HCT116 (cell line): ENCODE data around the gene ZNF627. TPM values are rescaled to one million over a fixed set of nuclear protein-coding genes. Genes with fewer than 3 reads are reported as not detected.

Experiments
- ATAC-seq: fragments of 200-7000 bp; cut with Tn5 transposase; 2 replicates; pipeline ENCODE4 v1.9.1; 2020; ENCODE audit warnings: mild to moderate bottlenecking, moderate library complexity
- BruUV-seq: library from RNA; stranded (reverse); fragments of 400-500 nt; replicated peaks from 2 replicates; lab custom pipeline; 2021; lab: Mats Ljungman, UMichigan
- CTCF ChIA-PET: fragments of 300-600 bp; sonication (Branson Sonifier 250); formaldehyde crosslinking; loops from one replicate; lab custom pipeline; 2021; ENCODE audit warnings: antibody characterized with exemption; lab: Charles Lee
- POLR2A ChIA-PET: fragments of 300-600, 350-600 bp; sonication (Branson Sonifier 250); formaldehyde crosslinking; loops from one replicate; lab custom pipeline; 2021; ENCODE audit warnings: antibody characterized with exemption; lab: Charles Lee
- RAD21 ChIA-PET, 2 experiments: fragments of 300-600 bp; sonication (Branson Sonifier 250); formaldehyde crosslinking; loops; one replicate each; lab custom pipeline; 2023; ENCODE audit warnings: low total read pairs in 2 of 2; ENCODE audit not compliant: uncharacterized antibody in 2 of 2, unreplicated experiment in 2 of 2, low non-redundant PET in 1 of 2; lab: Charles Lee
- DNase-seq: peaks from one replicate; pipeline ENCODE4 v3.0.0-alpha.2; 2010; ENCODE audit warnings: low read depth, low spot score
- H2AFZ ChIP-seq: fragments of 200-600 bp; shearing (Covaris generic), sonication (generic); 2 replicates; pipeline ENCODE4 v1.6.1; 2017; ENCODE audit warnings: low read depth, mixed run types, mixed read lengths, antibody characterized with exemption, low read length; ENCODE audit not compliant: poor library complexity, severe bottlenecking
- H3K27ac ChIP-seq: 2 replicates; pipeline ENCODE4 v1.5.1; 2012; ENCODE audit warnings: low read depth, low read length
- H3K27me3 ChIP-seq: fragments of 200-600 bp; sonication (generic); 2 replicates; pipeline ENCODE4 v1.6.1; 2016; ENCODE audit warnings: mixed run types, low read length, mixed read lengths; ENCODE audit not compliant: insufficient read depth
- H3K36me3 ChIP-seq, 2 experiments: fragments of 200-500 bp in 1 of 2; fragments of 200-600 bp in 1 of 2; sonication (Bioruptor generic) in 1 of 2; sonication (generic) in 1 of 2; 2 replicates each; pipeline versions ENCODE4 v1.5.1 to v1.6.1; 2014 to 2016; ENCODE audit warnings: low read length in 2 of 2, inconsistent platforms in 1 of 2, mixed read lengths in 1 of 2, mixed run types in 1 of 2; ENCODE audit not compliant: insufficient read depth in 2 of 2, control insufficient read depth in 1 of 2
- H3K4me1 ChIP-seq, 2 experiments: fragments of 200-600 bp in 1 of 2; sonication (generic) in 1 of 2; 2 replicates each; pipeline versions ENCODE4 v1.5.1 to v1.6.1; 2012 to 2017; ENCODE audit warnings: low read length in 2 of 2, inconsistent platforms in 1 of 2, mild to moderate bottlenecking in 1 of 2, mixed read lengths in 1 of 2, mixed run types in 1 of 2, moderate library complexity in 1 of 2; ENCODE audit not compliant: insufficient read depth in 2 of 2, control insufficient read depth in 1 of 2
- H3K4me2 ChIP-seq: fragments of 200-600 bp; sonication (generic); 2 replicates; pipeline ENCODE4 v1.6.1; 2017; ENCODE audit warnings: mixed run types, low read length, mixed read lengths
- H3K4me3 ChIP-seq, 2 experiments: fragments of 200-600 bp in 1 of 2; sonication (generic) in 1 of 2; replicated peaks in 1 of 2; 2 replicates each; pipeline ENCODE4 v1.5.1; 2011 to 2016; ENCODE audit warnings: low read length in 2 of 2, control low read depth in 1 of 2, low read depth in 1 of 2, mild to moderate bottlenecking in 1 of 2, mixed read lengths in 1 of 2, mixed run types in 1 of 2
- H3K79me2 ChIP-seq: fragments of 200-600 bp; sonication (generic); 2 replicates; pipeline ENCODE4 v1.6.1; 2017; ENCODE audit warnings: mild to moderate bottlenecking, mixed run types, low read length, moderate library complexity, mixed read lengths; ENCODE audit not compliant: insufficient read depth
- H3K9ac ChIP-seq: fragments of 200-600 bp; sonication (generic); 2 replicates; pipeline ENCODE4 v1.6.1; 2016; ENCODE audit warnings: low read length, mixed read lengths
- H3K9me2 ChIP-seq: fragments of 200-600 bp; sonication (generic), shearing (Covaris generic); 2 replicates; pipeline ENCODE4 v1.6.1; 2017; ENCODE audit warnings: mixed run types, mild to moderate bottlenecking, moderate library complexity; ENCODE audit not compliant: insufficient read depth
- H3K9me3 ChIP-seq, 2 experiments: fragments of 200-500 bp in 1 of 2; fragments of 200-600 bp in 1 of 2; sonication (Bioruptor generic) in 1 of 2; sonication (generic) in 1 of 2; 2 replicates each; pipeline ENCODE4 v1.6.1; 2014 to 2017; ENCODE audit warnings: low read length in 2 of 2, mixed read lengths in 2 of 2, inconsistent platforms in 1 of 2, low read depth in 1 of 2, mild to moderate bottlenecking in 1 of 2, mixed run types in 1 of 2, moderate library complexity in 1 of 2; ENCODE audit not compliant: control insufficient read depth in 1 of 2, insufficient read depth in 1 of 2
- H4K20me1 ChIP-seq: fragments of 200-600 bp; sonication (generic), shearing (Covaris generic); 2 replicates; pipeline ENCODE4 v1.6.1; 2017; ENCODE audit warnings: mixed run types, mild to moderate bottlenecking, moderate library complexity; ENCODE audit not compliant: insufficient read depth
- ATF3 ChIP-seq: IDR thresholded peaks from 2 replicates; pipeline ENCODE4 v1.6.1; 2012
- CEBPB ChIP-seq: IDR thresholded peaks from 2 replicates; pipeline ENCODE4 v1.6.1; 2012; ENCODE audit warnings: low read depth
- EGR1 ChIP-seq: IDR thresholded peaks from 2 replicates; pipeline ENCODE4 v1.6.1; 2012; ENCODE audit warnings: low read depth
- FOSL1 ChIP-seq: IDR thresholded peaks from 2 replicates; pipeline ENCODE4 v1.6.1; 2012; ENCODE audit warnings: low read depth
- MAX ChIP-seq: IDR thresholded peaks from 2 replicates; pipeline ENCODE4 v1.6.1; 2012
- POLR2A ChIP-seq: IDR thresholded peaks from 2 replicates; pipeline ENCODE4 v1.7.0; 2011; ENCODE audit warnings: borderline replicate concordance; ENCODE audit not compliant: insufficient read depth, insufficient read length; ENCODE audit errors: extremely low read depth
- RAD21 ChIP-seq: IDR thresholded peaks from 2 replicates; pipeline ENCODE4 v1.6.1; 2012; ENCODE audit warnings: low read depth, mild to moderate bottlenecking
- YY1 ChIP-seq: IDR thresholded peaks from 2 replicates; pipeline ENCODE4 v1.6.1; 2011; ENCODE audit warnings: low read length, low read depth, moderate library complexity, mild to moderate bottlenecking; ENCODE audit not compliant: insufficient replicate concordance; ENCODE audit errors: extremely low read depth
- ZFX ChIP-seq: fragments of 450-650 bp; IDR thresholded peaks from 2 replicates; pipeline ENCODE4 v1.6.1; 2017
- intact Hi-C: fragments of 100-400 bp; cut with micrococcal nuclease; formaldehyde crosslinking; loops from 2 replicates; pipeline ENCODE4 v1.10.0; 2022
- total RNA-seq: library from RNA; stranded (reverse); gene quantifications from one replicate; pipeline ENCODE4 v1.2.1, GENCODE V29; 2021; ENCODE audit not compliant: unreplicated experiment

The ZNF627 gene
- total RNA-seq, 1 experiment from 2014 or later, result 14.8 TPM

DNA sequence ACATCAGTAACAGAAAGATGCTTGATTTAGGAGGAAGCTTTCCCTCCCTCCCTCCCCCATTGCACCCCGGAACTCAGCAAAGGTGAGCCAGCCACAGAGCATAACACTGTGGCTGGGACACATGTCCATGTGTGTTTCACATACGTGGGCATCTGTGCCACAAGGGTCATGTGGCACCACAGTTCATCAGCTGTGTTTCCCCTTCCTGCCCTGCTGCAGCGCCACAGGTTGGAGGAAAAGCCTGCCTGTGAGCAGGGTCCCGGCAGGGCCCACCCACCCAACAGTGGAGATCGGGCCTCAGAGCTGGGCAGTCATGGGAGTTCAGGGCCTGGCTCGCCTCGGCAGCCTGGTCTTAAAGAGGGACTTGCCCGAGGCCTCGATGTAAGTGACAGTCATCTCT, 22.6 kb upstream of the ZNF627 start (continued):
- TF ChIP-seq MAX (no peak), CEBPB (no peak)

GRCh38 chr19:11576227-11576626, 21.1 kb upstream of the ZNF627 start:
- H3K9me3 ChIP-seq, result no peaks in the 10 kb centered on the region
- H3K9me2 ChIP-seq, result no peaks in the 10 kb centered on the region
- POLR2A ChIA-PET, result no interaction called here
- H3K9ac ChIP-seq, result no peak overlapping the region
- no peak overlapping the region for H3K4me3 ChIP-seq
- ATAC-seq, result no peak
- no peak overlapping the region for H3K27ac ChIP-seq
- no peak overlapping the region for H3K4me2 ChIP-seq
- no peak for TF ChIP-seq ZFX
- no peak for TF ChIP-seq MAX
- no peak for TF ChIP-seq FOSL1
- TF ChIP-seq EGR1, result no peak
- no peak for TF ChIP-seq YY1
- TF ChIP-seq ATF3, result no peak
- no peak for TF ChIP-seq POLR2A
- TF ChIP-seq RAD21, result no peak
- CTCF ChIA-PET, result no interaction called here
- H3K36me3 ChIP-seq, result no peaks in the 10 kb centered on the region
- RAD21 ChIA-PET, result no interaction called here
- H2AFZ ChIP-seq, result no peak overlapping the region
- H3K27me3 ChIP-seq, result no peaks in the 10 kb centered on the region
- no peaks in the 10 kb centered on the region for H3K79me2 ChIP-seq
- 0 out of 4 replicates have a peak, but pooled peaks cover 0 to 2% of the 10 kb centered on the region in 2 experiments for H3K4me1 ChIP-seq
- no peaks in the 10 kb centered on the region for H4K20me1 ChIP-seq
- no peak for DNase-seq
- intact Hi-C loops, result no loop called here
- BruUV-seq, result no TSS peak
